A549 (cell line): ENCODE data around the gene COG5. TPM values are rescaled to one million over a fixed set of nuclear protein-coding genes. Genes with fewer than 3 reads are reported as not detected.

Experiments used
- ATAC-seq, 2 experiments: fragments of 200-7000 bp in 1 of 2; fragments of >200 bp in 1 of 2; cut with Nextera tagmentation in 1 of 2; cut with Tn5 transposase in 1 of 2; 3 replicates each; pipeline versions ENCODE4 v1.8.0 to v1.9.1; 2018 to 2020; ENCODE audit warnings: mild to moderate bottlenecking in 1 of 2, moderate library complexity in 1 of 2
- CTCF ChIA-PET: fragments of 300-600 bp; sonication (Branson Sonifier 250); formaldehyde crosslinking; extraction: SDS; loops from one replicate; lab custom pipeline; 2021; ENCODE audit warnings: antibody characterized with exemption, inconsistent platforms; lab: Yijun Ruan, JAX
- POLR2A ChIA-PET: fragments of 350-600 bp; formaldehyde crosslinking; extraction: SDS; loops from one replicate; lab custom pipeline; 2021; ENCODE audit warnings: antibody characterized with exemption, inconsistent platforms; lab: Yijun Ruan, JAX
- DNase-seq, 2 experiments: peaks; one replicate each; pipeline versions ENCODE4 v3.0.0 to v3.0.0-alpha.2; 2011 to 2016; ENCODE audit warnings: low read depth in 1 of 2, low spot score in 1 of 2
- FAIRE-seq: peaks from 2 replicates; lab custom pipeline; 2011; peaks lifted over from hg19 to GRCh38; lab: Jason Lieb, UNC
- H3K27ac ChIP-seq, 2 experiments: fragments of >200 bp; sonication (Bioruptor Twin); formaldehyde crosslinking; 3 replicates each; pipeline ENCODE4 v1.5.1; 2016 to 2017
- H3K4me1 ChIP-seq: fragments of >200 bp; sonication (Bioruptor Twin); formaldehyde crosslinking; 3 replicates; pipeline ENCODE4 v1.6.1; 2016
- H3K4me2 ChIP-seq: fragments of >200 bp; sonication (Bioruptor Twin); formaldehyde crosslinking; 3 replicates; pipeline ENCODE4 v1.6.1; 2016
- H3K4me3 ChIP-seq: fragments of >200 bp; sonication (Bioruptor Twin); formaldehyde crosslinking; 3 replicates; pipeline ENCODE4 v1.5.1; 2016
- H3K9me3 ChIP-seq: fragments of >200 bp; sonication (Bioruptor Twin); formaldehyde crosslinking; 3 replicates; pipeline ENCODE4 v1.6.1; 2016
- ATOH8 ChIP-seq: fragments of 250-450 bp; sonication (Bioruptor Pico); IDR thresholded peaks from 2 replicates; pipeline ENCODE4 v1.5.0; 2020; ENCODE audit warnings: low read depth, mild to moderate bottlenecking, moderate library complexity
- CHD4 ChIP-seq: fragments of 200-600 bp; sonication (generic); IDR thresholded peaks from 2 replicates; pipeline ENCODE4 v1.6.1; 2016; ENCODE audit warnings: antibody characterized with exemption, mild to moderate bottlenecking, borderline replicate concordance
- CTCF ChIP-seq: fragments of >200 bp; sonication (Bioruptor Twin); formaldehyde crosslinking; IDR thresholded peaks from 3 replicates; pipeline ENCODE4 v1.5.1; 2016
- ESRRA ChIP-seq: fragments of 150-350 bp; IDR thresholded peaks from 2 replicates; pipeline ENCODE4 v1.6.1; 2014; ENCODE audit warnings: mild to moderate bottlenecking, low read length, borderline replicate concordance
- HDAC2 ChIP-seq: fragments of 200-600 bp; sonication (generic); IDR thresholded peaks from 2 replicates; pipeline ENCODE4 v1.6.1; 2016
- HMGXB4 ChIP-seq: fragments of 250-450 bp; sonication (Bioruptor Pico); IDR thresholded peaks from 2 replicates; pipeline ENCODE4 v1.5.0; 2021; ENCODE audit warnings: mild to moderate bottlenecking, moderate library complexity, borderline replicate concordance
- HOXA7 ChIP-seq: fragments of 250-450 bp; sonication (Bioruptor Pico); IDR thresholded peaks from 2 replicates; pipeline ENCODE4 v1.5.0; 2020; ENCODE audit warnings: mild to moderate bottlenecking, moderate library complexity
- HOXB5 ChIP-seq: fragments of 250-450 bp; sonication (Bioruptor Pico); IDR thresholded peaks from 2 replicates; pipeline ENCODE4 v1.5.0; 2020; ENCODE audit warnings: mild to moderate bottlenecking, moderate library complexity
- NPAS2 ChIP-seq: fragments of 250-450 bp; sonication (Bioruptor Pico); IDR thresholded peaks from 2 replicates; pipeline ENCODE4 v1.8.0; 2022; ENCODE audit warnings: mild to moderate bottlenecking, moderate library complexity, borderline replicate concordance
- POLR2A ChIP-seq: IDR thresholded peaks from 2 replicates; pipeline ENCODE4 v1.6.1; 2012; ENCODE audit warnings: mild to moderate bottlenecking, low read length
- RAD21 ChIP-seq, 2 experiments: fragments of >200 bp in 1 of 2; sonication (Bioruptor Twin) in 1 of 2; formaldehyde crosslinking in 1 of 2; IDR thresholded peaks in 1 of 2; conservative IDR thresholded peaks in 1 of 2; 2 replicates in 1 of 2; 3 replicates in 1 of 2; pipeline ENCODE4 v1.6.1; 2012 to 2018; ENCODE audit warnings: inconsistent platforms in 1 of 2
- RCOR1 ChIP-seq: fragments of 150-350 bp; IDR thresholded peaks from 2 replicates; pipeline ENCODE4 v1.6.1; 2014; ENCODE audit warnings: antibody characterized with exemption, low read length, low read depth
- REST ChIP-seq: fragments of 200-600 bp; sonication (generic); IDR thresholded peaks from 2 replicates; pipeline ENCODE4 v1.6.1; 2016; ENCODE audit warnings: antibody characterized with exemption, mild to moderate bottlenecking, moderate library complexity
- TFCP2L1 ChIP-seq: fragments of 250-450 bp; sonication (Bioruptor Pico); IDR thresholded peaks from 2 replicates; pipeline ENCODE4 v1.5.0; 2021; ENCODE audit warnings: mild to moderate bottlenecking
- USF2 ChIP-seq: fragments of 450-650 bp; IDR thresholded peaks from 2 replicates; pipeline ENCODE4 v1.6.1; 2014; ENCODE audit warnings: antibody characterized with exemption
- WGBS: methylation state at CpG from one replicate; pipeline ENCODE4 v1.1.6; 2017; ENCODE audit errors: missing lambda C conversion rate; 5-methylcytosine and 5-hydroxymethylcytosine counted together
- polyA plus RNA-seq, 4 experiments: library from polyadenylated mRNA; depleted of rRNA in 3 of 4; stranded (reverse); fragments of >200 nt; fragmentation: RNase III in 1 of 4; extraction: RNeasy Plus Mini Kit Qiagen cat#74134 plus additional on column Dnase treatment in 1 of 4; gene quantifications; 2 replicates in 3 of 4; 3 replicates in 1 of 4; pipeline ENCODE4 v1.2.3, GENCODE V29; 2011 to 2017

COG5 gene
- polyA plus RNA-seq, 2 of the 4 experiments (the other 2 are of a cell fraction): 22.5 to 44.0 TPM

- ATAC-seq (no peak), DNase-seq (no peak), FAIRE-seq (no peak)
- TF ChIP-seq HOXA7 (CRISPR knock-in tag): no peak
- TF ChIP-seq POLR2A: no peak
- no peak for TF ChIP-seq HMGXB4 (CRISPR knock-in tag)
- no peak for TF ChIP-seq RAD21 (conservative IDR thresholded peaks at IDR 0.05 in 1 of 2, IDR thresholded peaks at IDR 0.05 in 1 of 2)
- TF ChIP-seq REST: no peak
- TF ChIP-seq CHD4: no peak
- no peak for TF ChIP-seq RCOR1
- TF ChIP-seq ESRRA: no peak
- no peaks in the 10 kb centered on the region for H3K4me1 ChIP-seq
- POLR2A ChIA-PET: no interaction called here
- no peak overlapping the region for H3K27ac ChIP-seq
- no peak overlapping the region for H3K4me3 ChIP-seq
- no peaks in the 10 kb centered on the region for H3K9me3 ChIP-seq
- WGBS: 81% methylated on average over 4 of the region's 4 CpGs
- CTCF ChIA-PET: interaction anchor here (1.4 kb wide), 1 partner anchor 642 kb away, joined by 3 read pairs; no protein-coding TSS in a partner anchor
- no peak overlapping the region for H3K4me2 ChIP-seq
Measured at GRCh38 chr7:107233174-107233573, 330.5 kb downstream of the COG5 start.

- Histone ChIP-seq H3K4me1 (no peaks in the 10 kb centered on the region), H3K9me3 (no peaks in the 10 kb centered on the region), H3K4me3 (no peak overlapping the region), H3K4me2 (no peak overlapping the region), H3K27ac (no peak overlapping the region)
- 96% methylated on average over 7 of the region's 7 CpGs for WGBS
- ChIA-PET CTCF (interaction anchor here (1.4 kb wide), 1 partner anchor 642 kb away, joined by 3 read pairs; no protein-coding TSS in a partner anchor), POLR2A (no interaction called here)
- TF ChIP-seq RCOR1: no peak
- TF ChIP-seq ATOH8 (CRISPR knock-in tag): no peak
- TF ChIP-seq CTCF: no peak
- no peak for TF ChIP-seq TFCP2L1 (CRISPR knock-in tag)
- no peak for TF ChIP-seq USF2
- no peak for TF ChIP-seq HDAC2
- TF ChIP-seq NPAS2 (CRISPR knock-in tag): no peak
- no peak for TF ChIP-seq HOXB5
- FAIRE-seq (no peak), DNase-seq (no peak), ATAC-seq (no peak)
Measured at GRCh38 chr7:107232568-107233090, 331.1 kb downstream of the COG5 start.
